Measurements from ENCODE around the gene SMYD5. TPM values are rescaled to one million over a fixed set of nuclear protein-coding genes. Genes with fewer than 3 reads are reported as not detected.

Gene SMYD5
- total and polyA plus RNA-seq, 3 experiments from 2014 or later: 21.5 to 42.8 (median 41.2) TPM

DNA sequence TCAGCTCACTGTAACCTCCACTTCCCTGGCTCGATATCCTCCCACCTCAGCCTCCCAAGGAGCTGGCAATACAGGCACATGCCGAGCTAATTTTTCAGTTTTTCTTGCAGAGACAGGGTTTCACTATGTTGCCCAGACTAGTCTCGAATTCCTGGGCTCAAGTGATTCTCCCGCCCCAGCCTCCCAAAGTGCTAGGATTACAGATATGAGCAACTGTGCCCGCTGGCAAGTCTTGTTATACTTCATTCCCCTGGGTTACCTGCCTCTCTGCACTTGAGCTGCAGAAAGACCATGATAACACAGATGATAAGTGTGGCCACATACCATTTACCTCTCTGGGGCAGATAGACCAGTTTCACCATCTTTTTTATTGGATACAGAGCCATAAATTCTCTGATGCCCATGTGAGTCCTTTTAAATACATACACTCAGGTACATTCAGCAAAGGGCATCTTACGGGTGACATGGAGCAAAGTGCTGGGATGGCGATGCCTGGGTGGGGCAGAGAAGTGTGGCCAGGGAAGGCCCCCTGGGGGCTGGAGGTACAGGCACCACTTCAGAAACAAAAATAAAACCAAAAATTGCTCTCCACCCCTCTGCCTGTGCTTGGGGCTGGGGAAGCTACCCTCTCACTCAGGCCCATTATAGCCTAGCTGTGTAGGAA, 40.4 kb downstream of the SMYD5 start:
- Histone ChIP-seq H3K27ac (ENCODE audit: low read depth, low read length) (no peak overlapping the region), H3K9me3 (ENCODE audit: low read length) (no peaks in the 10 kb centered on the region), H3K4me3 (ENCODE audit: low read length) (no peak overlapping the region), H3K27me3 (ENCODE audit: insufficient read depth, low read length, poor library complexity, severe bottlenecking) (no peaks in the 10 kb centered on the region), H3K4me1 (ENCODE audit: insufficient read depth, low read length) (no peaks in the 10 kb centered on the region), H3K36me3 (ENCODE audit: insufficient read depth, low read length) (peaks cover 31% of the 10 kb centered on the region)
- no peak for DNase-seq
- Mint-ChIP-seq H3K4me3 (no peak overlapping the region), H3K9me3 (no peaks in the 10 kb centered on the region), H3K27me3 (peaks cover 0 to 2% of the 10 kb centered on the region in 2 donors), H3K36me3 (peaks cover 2 to 61% (median 8%) of the 10 kb centered on the region in 3 donors), H3K27ac (peak overlapping the region in 2 of 8 donors; percentile 7 to 27), H3K4me1 (peaks cover 0 to 15% (median 2%) of the 10 kb centered on the region in 3 donors)
- ChIA-PET CTCF (no interaction called here), POLR2A (no interaction called here)

DNA sequence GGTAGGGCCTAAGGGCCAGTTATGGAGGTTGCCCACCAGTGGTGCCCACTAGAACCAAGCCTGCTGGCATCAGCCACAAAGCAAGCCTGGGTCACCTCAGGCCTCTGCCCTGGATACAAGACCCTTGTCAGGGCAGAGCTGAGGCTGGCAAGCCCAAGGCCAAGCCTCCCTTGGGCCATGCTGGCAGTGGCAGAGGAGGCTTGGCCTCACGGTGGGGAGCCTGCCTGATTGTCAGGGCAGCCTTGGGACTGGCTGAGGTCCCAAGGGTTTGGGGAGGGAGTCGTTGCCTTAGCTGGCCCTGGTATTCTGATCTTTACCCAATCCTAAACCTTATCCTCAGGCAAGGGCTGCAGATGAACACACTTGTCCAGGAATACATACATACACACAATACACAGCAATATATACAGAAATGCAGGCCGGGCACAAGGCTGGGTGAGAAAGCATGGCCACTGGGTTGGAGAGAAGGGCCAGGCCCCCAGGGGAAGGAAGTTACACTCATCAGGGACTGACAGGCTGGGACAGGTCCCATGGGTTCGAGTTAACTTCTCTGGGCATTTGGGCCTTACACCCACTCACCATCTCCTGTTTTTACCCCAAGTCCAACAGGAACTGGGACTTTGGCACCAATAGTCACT, 41.1 kb downstream of the SMYD5 start:
- ChIA-PET POLR2A (no interaction called here), CTCF (no interaction called here)
- Histone ChIP-seq H3K9me3 (ENCODE audit: low read length) (no peaks in the 10 kb centered on the region), H3K36me3 (ENCODE audit: insufficient read depth, low read length) (peaks cover 25% of the 10 kb centered on the region), H3K4me3 (ENCODE audit: low read length) (no peak overlapping the region), H3K4me1 (ENCODE audit: insufficient read depth, low read length) (no peaks in the 10 kb centered on the region), H3K27me3 (ENCODE audit: insufficient read depth, low read length, poor library complexity, severe bottlenecking) (no peaks in the 10 kb centered on the region), H3K27ac (ENCODE audit: low read depth, low read length) (no peak overlapping the region)
- Mint-ChIP-seq H3K27ac (peak overlapping the region in 2 of 8 donors; percentile 15 to 47), H3K36me3 (peaks cover 0 to 61% (median 11%) of the 10 kb centered on the region in 3 donors), H3K4me3 (no peak overlapping the region), H3K4me1 (peaks cover 0 to 15% (median 2%) of the 10 kb centered on the region in 3 donors), H3K27me3 (peaks cover 0 to 2% of the 10 kb centered on the region in 2 donors), H3K9me3 (no peaks in the 10 kb centered on the region)
- DNase-seq: no peak

DNA sequence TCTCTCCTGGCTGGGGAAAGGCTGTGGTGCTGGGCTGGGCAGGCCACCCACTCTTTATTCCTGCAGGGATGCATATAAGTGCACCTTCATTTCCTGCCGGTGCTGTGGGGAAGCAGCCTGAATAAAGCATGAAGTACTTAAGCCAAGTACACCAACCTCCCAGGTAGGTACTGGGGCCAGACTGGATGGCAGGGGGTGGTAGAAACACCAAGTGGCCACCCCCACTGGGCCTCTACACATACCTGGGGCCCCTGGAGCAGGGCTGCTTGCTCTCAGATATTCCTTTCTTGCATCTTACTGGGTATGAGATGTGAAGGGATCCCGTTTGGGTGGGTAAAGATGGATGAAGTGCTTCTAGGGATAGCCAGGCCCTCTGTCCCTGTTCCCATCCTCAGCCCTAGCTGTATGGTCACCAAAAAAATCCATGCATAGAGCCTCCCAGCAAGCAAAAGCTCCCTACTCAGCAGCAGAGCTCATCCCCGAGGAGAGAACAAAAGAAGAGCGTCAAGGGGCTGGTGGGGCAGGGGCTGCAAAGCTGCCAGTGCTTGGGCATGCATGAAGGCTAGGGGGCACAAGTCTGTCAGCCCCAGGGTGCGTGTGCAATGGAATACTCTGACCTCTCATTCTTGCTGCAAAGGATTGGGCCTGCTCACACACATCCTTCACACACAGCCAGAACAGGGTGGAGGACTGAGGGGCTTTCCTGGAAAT, 42.0 kb downstream of the SMYD5 start:
- DNase-seq: no peak
- H3K9me3 ChIP-seq (ENCODE audit: low read length): no peaks in the 10 kb centered on the region
- H3K27me3 ChIP-seq (ENCODE audit: insufficient read depth, low read length, poor library complexity, severe bottlenecking): no peaks in the 10 kb centered on the region
- H3K4me3 Mint-ChIP-seq: no peak overlapping the region
- H3K36me3 Mint-ChIP-seq: peaks cover 0 to 55% (median 4%) of the 10 kb centered on the region in 3 donors
- no peak overlapping the region for H3K27ac ChIP-seq (ENCODE audit: low read depth, low read length)
- CTCF ChIA-PET: no interaction called here
- H3K36me3 ChIP-seq (ENCODE audit: insufficient read depth, low read length): peaks cover 20% of the 10 kb centered on the region
- no peak overlapping the region for H3K4me3 ChIP-seq (ENCODE audit: low read length)
- POLR2A ChIA-PET: no interaction called here
- H3K4me1 Mint-ChIP-seq: peaks cover 0 to 15% (median 2%) of the 10 kb centered on the region in 3 donors
- no peaks in the 10 kb centered on the region for H3K4me1 ChIP-seq (ENCODE audit: insufficient read depth, low read length)
- no peaks in the 10 kb centered on the region for H3K9me3 Mint-ChIP-seq
- H3K27ac Mint-ChIP-seq: peak overlapping the region in 4 of 8 donors; percentile 3 to 82 (median 42)
- H3K27me3 Mint-ChIP-seq: peaks cover 0 to 2% of the 10 kb centered on the region in 2 donors

- peaks cover 0 to 55% (median 4%) of the 10 kb centered on the region in 3 donors for H3K36me3 Mint-ChIP-seq
- peaks cover 20% of the 10 kb centered on the region for H3K36me3 ChIP-seq (ENCODE audit: insufficient read depth, low read length)
- CTCF ChIA-PET: interaction anchor here (1.2 kb wide), 1 partner anchor 44 kb away, joined by 6 read pairs; no protein-coding TSS in a partner anchor
Measured at GRCh38 chr2:73256618-73256922, 42.5 kb downstream of the SMYD5 start.

DNA sequence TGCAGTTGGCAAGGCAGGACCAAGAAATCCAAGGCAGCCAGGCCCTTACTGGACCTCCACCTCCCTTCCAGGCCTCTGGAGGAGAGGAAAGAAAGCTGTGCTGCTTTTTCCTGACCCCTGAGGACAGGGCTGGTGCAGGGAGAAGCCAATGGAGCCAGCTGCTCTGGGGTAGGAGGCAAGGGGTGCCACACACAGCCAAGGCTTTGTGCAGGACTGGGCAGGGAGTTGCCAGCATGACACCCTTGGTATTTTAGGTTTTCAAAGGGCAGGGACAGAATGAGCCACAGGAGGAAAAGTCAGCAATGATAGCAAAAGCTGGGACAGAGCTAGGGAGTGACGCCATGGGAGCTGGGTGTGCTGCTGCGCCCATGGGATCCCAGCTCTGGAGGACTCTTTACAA, 43.0 kb downstream of the SMYD5 start:
- Mint-ChIP-seq H3K27me3 (peaks cover 0 to 2% of the 10 kb centered on the region in 2 donors), H3K9me3 (no peaks in the 10 kb centered on the region), H3K4me3 (no peak overlapping the region), H3K36me3 (peaks cover 0 to 53% (median 4%) of the 10 kb centered on the region in 3 donors), H3K4me1 (peaks cover 0 to 15% (median 2%) of the 10 kb centered on the region in 3 donors), H3K27ac (peak overlapping the region in 2 of 8 donors; percentile 54 to 73)
- Histone ChIP-seq H3K36me3 (ENCODE audit: insufficient read depth, low read length) (peaks cover 20% of the 10 kb centered on the region), H3K27ac (ENCODE audit: low read depth, low read length) (no peak overlapping the region), H3K9me3 (ENCODE audit: low read length) (no peaks in the 10 kb centered on the region), H3K27me3 (ENCODE audit: insufficient read depth, low read length, poor library complexity, severe bottlenecking) (no peaks in the 10 kb centered on the region), H3K4me3 (ENCODE audit: low read length) (no peak overlapping the region), H3K4me1 (ENCODE audit: insufficient read depth, low read length) (no peaks in the 10 kb centered on the region)
- no peak for DNase-seq
- ChIA-PET POLR2A (no interaction called here), CTCF (interaction anchor here (0.9 to 1.2 kb wide), 2 partner anchors 24 to 44 kb away, joined by 5 to 6 read pairs; partner anchors contain the start of gene PRADC1)

More at GRCh38 chr2:73256618-73256922, 42.5 kb downstream of the SMYD5 start:
- no peak overlapping the region for H3K27ac ChIP-seq (ENCODE audit: low read depth, low read length)
- H3K4me1 ChIP-seq (ENCODE audit: insufficient read depth, low read length): no peaks in the 10 kb centered on the region
- no peaks in the 10 kb centered on the region for H3K9me3 ChIP-seq (ENCODE audit: low read length)
- DNase-seq: no peak
- no peaks in the 10 kb centered on the region for H3K9me3 Mint-ChIP-seq
- peaks cover 0 to 2% of the 10 kb centered on the region in 2 donors for H3K27me3 Mint-ChIP-seq
- H3K4me3 ChIP-seq (ENCODE audit: low read length): no peak overlapping the region
- no peak overlapping the region for H3K4me3 Mint-ChIP-seq
- POLR2A ChIA-PET: no interaction called here
- peaks cover 0 to 15% (median 2%) of the 10 kb centered on the region in 3 donors for H3K4me1 Mint-ChIP-seq
- H3K27me3 ChIP-seq (ENCODE audit: insufficient read depth, low read length, poor library complexity, severe bottlenecking): no peaks in the 10 kb centered on the region
- peak overlapping the region in 2 of 8 donors; percentile 3 to 54 for H3K27ac Mint-ChIP-seq

DNA sequence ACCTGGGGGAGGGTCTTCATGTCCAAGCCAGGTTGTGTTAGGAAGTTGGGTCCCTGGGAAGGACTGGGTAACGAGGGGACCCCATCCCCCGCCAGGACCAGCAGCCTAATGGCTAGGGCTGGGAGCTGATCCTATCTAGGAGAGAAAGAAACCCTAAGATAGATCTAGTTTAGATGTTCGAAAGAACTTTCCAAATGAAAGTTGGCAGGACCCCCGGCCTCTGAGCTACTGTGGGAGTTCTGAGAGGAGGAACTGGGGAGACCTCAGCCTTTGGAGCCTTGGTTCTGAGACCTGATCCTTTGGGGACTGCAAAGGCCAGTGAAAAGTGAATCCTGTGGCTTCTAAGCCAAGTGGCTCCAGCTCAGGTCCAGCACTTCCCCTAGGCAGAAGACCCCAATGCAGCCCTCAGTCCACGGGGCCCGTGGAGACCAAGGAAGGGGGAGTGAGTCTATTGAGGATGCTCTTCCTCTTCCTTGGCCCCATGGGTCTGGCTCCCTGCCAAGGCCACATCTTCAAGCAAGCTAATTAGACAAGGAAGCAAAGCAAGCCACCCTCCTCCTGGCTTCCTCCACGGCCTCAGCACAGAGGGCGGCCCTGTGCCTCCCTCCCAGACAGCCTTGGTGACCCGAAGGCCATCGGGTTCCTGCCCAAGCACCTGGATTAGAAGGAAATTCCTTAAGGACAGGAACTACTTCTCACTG, 43.5 kb downstream of the SMYD5 start:
- ChIA-PET CTCF (interaction anchor here (0.9 to 2.0 kb wide), 5 partner anchors 11 to 45 kb away, joined by 3 to 6 read pairs (median 5); partner anchors contain the start of gene PRADC1), POLR2A (interaction anchor here (0.8 kb wide), 1 partner anchor 14 kb away, joined by 3 read pairs; no protein-coding TSS in a partner anchor)
- Mint-ChIP-seq H3K36me3 (peaks cover 0 to 52% (median 4%) of the 10 kb centered on the region in 3 donors), H3K4me3 (no peak overlapping the region), H3K9me3 (no peaks in the 10 kb centered on the region), H3K27ac (peak overlapping the region in 3 of 8 donors; percentile 22 to 83 (median 54)), H3K4me1 (peaks cover 0 to 15% (median 2%) of the 10 kb centered on the region in 3 donors), H3K27me3 (peaks cover 0 to 2% of the 10 kb centered on the region in 2 donors)
- H3K27me3 ChIP-seq (ENCODE audit: insufficient read depth, low read length, poor library complexity, severe bottlenecking): no peaks in the 10 kb centered on the region
- H3K4me3 ChIP-seq (ENCODE audit: low read length): no peak overlapping the region
- no peak for DNase-seq
- H3K4me1 ChIP-seq (ENCODE audit: insufficient read depth, low read length): no peaks in the 10 kb centered on the region
- H3K9me3 ChIP-seq (ENCODE audit: low read length): no peaks in the 10 kb centered on the region
- peaks cover 17% of the 10 kb centered on the region for H3K36me3 ChIP-seq (ENCODE audit: insufficient read depth, low read length)
- no peak overlapping the region for H3K27ac ChIP-seq (ENCODE audit: low read depth, low read length)

- ChIA-PET CTCF (interaction anchor here (1.0 to 2.0 kb wide), 3 partner anchors 10 to 22 kb away, joined by 3 to 5 read pairs (median 4); no protein-coding TSS in a partner anchor), POLR2A (interaction anchor here (0.8 kb wide), 1 partner anchor 13 kb away, joined by 3 read pairs; no protein-coding TSS in a partner anchor)
- peaks cover 9% of the 10 kb centered on the region for H3K36me3 ChIP-seq (ENCODE audit: insufficient read depth, low read length)
- no peaks in the 10 kb centered on the region for H3K9me3 ChIP-seq (ENCODE audit: low read length)
- Mint-ChIP-seq H3K36me3 (peaks cover 0 to 50% (median 4%) of the 10 kb centered on the region in 3 donors), H3K27ac (no peak overlapping the region), H3K27me3 (peaks cover 0 to 2% of the 10 kb centered on the region in 2 donors), H3K9me3 (no peaks in the 10 kb centered on the region), H3K4me1 (peaks cover 0 to 15% (median 2%) of the 10 kb centered on the region in 3 donors), H3K4me3 (no peak overlapping the region)
- no peak for DNase-seq
- H3K27ac ChIP-seq (ENCODE audit: low read depth, low read length): no peak overlapping the region
- no peaks in the 10 kb centered on the region for H3K4me1 ChIP-seq (ENCODE audit: insufficient read depth, low read length)
- H3K4me3 ChIP-seq (ENCODE audit: low read length): no peak overlapping the region
- no peaks in the 10 kb centered on the region for H3K27me3 ChIP-seq (ENCODE audit: insufficient read depth, low read length, poor library complexity, severe bottlenecking)
Measured at GRCh38 chr2:73258186-73258912, 44.3 kb downstream of the SMYD5 start.
